Activated naive CD8-positive, alpha-beta T cell treated with anti-CD3 and anti-CD28 coated beads, Interleukin-2, amount 50 U/mL, for 24 hours (primary cell): Measurements from ENCODE around the gene JUND.

Experiments
- ATAC-seq: fragments of 150-1000 bp; cut with Tn5 transposase; one replicate; pipeline ENCODE4 v1.10.0; 2021
- DNase-seq: peaks from one replicate; pipeline ENCODE4 v3.0.0; 2021
- H3K27ac Mint-ChIP-seq: one replicate; pipeline ENCODE4 v1.8.0; 2021; ENCODE audit warnings: mild to moderate bottlenecking, mixed read lengths
- H3K27me3 Mint-ChIP-seq: one replicate; pipeline ENCODE4 v1.8.0; 2021; ENCODE audit warnings: mixed read lengths
- H3K36me3 Mint-ChIP-seq: one replicate; pipeline ENCODE4 v1.8.0; 2021; ENCODE audit warnings: low read depth, mixed read lengths
- H3K4me1 Mint-ChIP-seq: one replicate; pipeline ENCODE4 v1.8.0; 2021; ENCODE audit warnings: mixed read lengths
- H3K4me3 Mint-ChIP-seq: one replicate; pipeline ENCODE4 v1.8.0; 2021; ENCODE audit warnings: mild to moderate bottlenecking, moderate library complexity, mixed read lengths
- H3K9me3 Mint-ChIP-seq: one replicate; pipeline ENCODE4 v1.8.0; 2021; ENCODE audit warnings: mixed read lengths

The JUND gene

GRCh38 chr19:18289471-18290301 lies 8.3 kb upstream of the JUND start:
- peak overlapping the region; percentile 97 for H3K4me3 Mint-ChIP-seq
- DNase-seq (peak; percentile 30), ATAC-seq (no peak)
- H3K27me3 Mint-ChIP-seq = no peaks in the 10 kb centered on the region
- no peaks in the 10 kb centered on the region for H3K9me3 Mint-ChIP-seq
- peaks cover 81% of the 10 kb centered on the region for H3K4me1 Mint-ChIP-seq
- peak overlapping the region; percentile 92 for H3K27ac Mint-ChIP-seq
- peaks cover 14% of the 10 kb centered on the region for H3K36me3 Mint-ChIP-seq

DNA sequence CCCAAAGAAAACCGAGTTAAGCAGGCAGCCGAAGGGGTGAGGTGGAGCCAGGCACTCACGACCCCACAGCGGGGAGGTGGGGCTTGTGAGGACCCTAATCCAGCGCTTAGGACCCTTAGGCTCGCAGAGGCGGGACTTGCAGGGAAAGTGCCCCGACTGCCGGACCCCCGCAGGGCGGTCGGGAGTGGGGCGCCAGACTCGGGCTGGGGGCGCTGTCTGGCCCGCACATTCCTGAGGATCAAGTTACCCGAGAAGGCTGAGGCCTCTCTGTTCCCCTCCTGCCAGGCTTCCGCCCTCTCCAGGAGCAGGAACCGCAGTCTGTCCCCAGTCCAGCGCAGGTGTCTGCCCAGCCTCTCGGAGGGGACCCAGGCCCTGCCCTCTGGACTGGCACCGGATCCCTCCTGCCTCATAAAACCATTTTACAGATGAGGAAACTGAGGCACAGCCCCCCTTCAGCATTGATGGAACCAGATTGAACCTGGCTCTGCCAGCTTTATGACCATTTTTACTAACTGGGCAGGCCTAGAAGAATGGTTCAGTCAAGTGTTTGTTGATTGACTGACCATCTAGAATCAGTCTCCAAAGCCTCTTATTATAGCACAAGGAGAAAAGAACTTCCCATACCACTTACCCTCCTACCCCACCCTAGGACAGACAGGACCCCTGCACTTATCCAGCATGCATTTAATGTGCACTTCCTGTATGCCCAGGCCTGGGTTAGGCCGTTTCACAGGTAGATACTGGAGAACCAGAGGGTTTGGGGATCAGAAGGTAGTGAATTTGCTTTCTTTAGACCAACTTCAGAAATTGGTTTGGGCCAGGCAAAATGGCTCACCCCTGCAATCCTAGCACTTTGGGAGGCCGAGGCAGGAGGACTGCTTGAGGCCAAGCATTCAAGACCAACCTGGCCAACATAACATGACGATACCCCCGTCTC lies 6.7 kb upstream of the JUND start:
- peaks cover 10% of the 10 kb centered on the region for H3K36me3 Mint-ChIP-seq
- ATAC-seq = no peak
- peak overlapping the region; percentile 92 for H3K27ac Mint-ChIP-seq
- no peaks in the 10 kb centered on the region for H3K27me3 Mint-ChIP-seq
- H3K9me3 Mint-ChIP-seq = no peaks in the 10 kb centered on the region
- peaks cover 75% of the 10 kb centered on the region for H3K4me1 Mint-ChIP-seq
- peak; percentile 4 for DNase-seq
- no peak overlapping the region for H3K4me3 Mint-ChIP-seq

DNA sequence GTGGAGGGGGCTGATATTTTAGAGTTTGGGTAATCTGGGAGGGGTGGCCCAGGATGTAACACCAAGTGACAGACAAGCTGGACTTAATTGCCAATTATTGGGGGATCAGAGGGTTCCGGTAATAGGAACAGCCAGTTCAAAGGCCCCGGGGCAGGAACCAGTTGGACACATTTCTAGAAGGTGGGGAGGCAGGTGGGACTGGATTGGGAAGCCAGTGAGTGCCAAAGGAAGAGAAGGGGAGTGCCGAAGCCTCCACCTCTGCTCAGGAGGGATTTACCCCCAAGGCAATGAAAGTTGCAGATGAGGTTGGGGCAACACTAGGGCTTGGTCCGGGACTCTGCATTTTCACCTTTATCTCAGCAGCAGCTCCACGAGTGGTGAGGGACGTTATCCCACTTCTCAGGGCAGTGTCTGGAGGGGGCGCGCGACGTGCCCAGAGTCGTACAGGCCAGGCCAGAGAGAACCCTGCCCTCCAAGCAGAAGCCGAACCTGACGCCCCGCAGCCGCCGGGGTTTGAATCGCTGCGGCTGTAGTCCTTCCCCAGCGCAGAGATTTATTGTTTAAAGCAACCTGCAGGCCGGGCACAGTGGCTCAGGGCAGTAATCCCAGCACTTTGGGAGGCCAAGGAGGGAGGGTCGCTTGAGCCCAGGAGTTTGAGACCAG lies 5.7 kb upstream of the JUND start:
- Mint-ChIP-seq H3K27ac (peak overlapping the region; percentile 93), H3K36me3 (peaks cover 8% of the 10 kb centered on the region), H3K4me1 (peaks cover 80% of the 10 kb centered on the region), H3K4me3 (no peak overlapping the region), H3K27me3 (no peaks in the 10 kb centered on the region), H3K9me3 (no peaks in the 10 kb centered on the region)
- peak; percentile 10 for DNase-seq
- no peak for ATAC-seq

DNA sequence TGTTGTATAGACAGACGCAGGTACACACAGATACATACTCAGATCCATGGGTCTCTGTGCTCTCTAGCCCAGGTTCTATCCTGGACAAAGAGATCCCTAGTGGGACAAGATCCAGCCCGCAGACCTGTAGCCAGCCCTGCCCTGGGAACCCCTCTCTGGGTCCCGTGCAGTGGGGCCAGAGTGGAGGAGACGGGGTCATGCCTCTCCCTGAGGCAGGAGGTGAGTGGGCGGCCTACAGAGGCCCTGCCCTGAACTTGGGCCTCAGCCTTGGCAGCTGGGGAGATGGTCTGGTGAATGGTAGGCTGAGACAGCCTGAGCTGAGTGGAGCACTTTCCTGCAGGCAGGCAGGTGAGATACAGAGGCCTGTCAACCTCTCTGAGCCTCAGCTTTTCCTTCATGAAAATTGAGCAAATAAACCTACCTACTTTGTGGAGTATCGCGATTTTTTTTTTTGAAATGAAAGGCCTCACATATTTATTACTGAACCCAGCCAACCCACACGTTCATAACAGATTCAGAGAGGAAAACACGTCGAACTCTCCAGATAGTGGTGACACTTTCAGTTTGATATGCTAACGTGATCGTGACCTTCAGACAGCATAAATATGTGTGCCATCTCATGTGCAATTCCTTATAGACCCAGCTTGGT lies 3.4 kb upstream of the JUND start:
- peaks cover 64% of the 10 kb centered on the region for H3K4me1 Mint-ChIP-seq
- peak overlapping the region; percentile 59 for H3K4me3 Mint-ChIP-seq
- DNase-seq = peak; percentile 76
- H3K36me3 Mint-ChIP-seq = peaks cover 11% of the 10 kb centered on the region
- H3K27ac Mint-ChIP-seq = peak overlapping the region; percentile 95
- H3K9me3 Mint-ChIP-seq = no peaks in the 10 kb centered on the region
- peak; percentile 30 for ATAC-seq
- peaks cover under 1% of the 10 kb centered on the region for H3K27me3 Mint-ChIP-seq

- Mint-ChIP-seq H3K27me3 (peaks cover 5% of the 10 kb centered on the region), H3K9me3 (no peaks in the 10 kb centered on the region), H3K4me3 (peak overlapping the region; percentile 29), H3K36me3 (peaks cover 26% of the 10 kb centered on the region), H3K4me1 (peaks cover 64% of the 10 kb centered on the region), H3K27ac (peak overlapping the region; percentile 39)
- DNase-seq = no peak
- no peak for ATAC-seq
These were observed 1.9 kb upstream of the JUND start for GRCh38 chr19:18283338-18283737.

DNA sequence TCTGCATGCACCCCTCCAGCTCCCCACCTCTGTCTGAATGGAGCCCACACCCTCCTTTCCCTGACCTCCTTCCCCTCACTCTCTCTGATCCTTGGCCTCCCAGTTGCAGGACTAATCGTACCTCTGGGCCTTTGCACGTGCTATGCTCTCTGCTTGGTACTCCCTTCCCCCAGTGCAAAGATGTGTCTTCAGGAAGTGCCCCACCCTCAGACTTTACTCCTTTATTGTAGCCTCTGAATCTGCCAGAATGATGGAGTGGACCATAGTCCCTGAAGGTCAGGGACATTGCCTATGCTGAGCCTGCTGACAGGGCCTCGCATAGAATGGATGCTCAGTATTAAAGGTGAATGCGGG lies 1.3 kb upstream of the JUND start:
- Mint-ChIP-seq H3K4me1 (peaks cover 67% of the 10 kb centered on the region), H3K4me3 (peak overlapping the region; percentile 75), H3K27me3 (peaks cover 5% of the 10 kb centered on the region), H3K27ac (peak overlapping the region; percentile 92), H3K36me3 (peaks cover 30% of the 10 kb centered on the region), H3K9me3 (no peaks in the 10 kb centered on the region)
- ATAC-seq (no peak), DNase-seq (no peak)

DNA sequence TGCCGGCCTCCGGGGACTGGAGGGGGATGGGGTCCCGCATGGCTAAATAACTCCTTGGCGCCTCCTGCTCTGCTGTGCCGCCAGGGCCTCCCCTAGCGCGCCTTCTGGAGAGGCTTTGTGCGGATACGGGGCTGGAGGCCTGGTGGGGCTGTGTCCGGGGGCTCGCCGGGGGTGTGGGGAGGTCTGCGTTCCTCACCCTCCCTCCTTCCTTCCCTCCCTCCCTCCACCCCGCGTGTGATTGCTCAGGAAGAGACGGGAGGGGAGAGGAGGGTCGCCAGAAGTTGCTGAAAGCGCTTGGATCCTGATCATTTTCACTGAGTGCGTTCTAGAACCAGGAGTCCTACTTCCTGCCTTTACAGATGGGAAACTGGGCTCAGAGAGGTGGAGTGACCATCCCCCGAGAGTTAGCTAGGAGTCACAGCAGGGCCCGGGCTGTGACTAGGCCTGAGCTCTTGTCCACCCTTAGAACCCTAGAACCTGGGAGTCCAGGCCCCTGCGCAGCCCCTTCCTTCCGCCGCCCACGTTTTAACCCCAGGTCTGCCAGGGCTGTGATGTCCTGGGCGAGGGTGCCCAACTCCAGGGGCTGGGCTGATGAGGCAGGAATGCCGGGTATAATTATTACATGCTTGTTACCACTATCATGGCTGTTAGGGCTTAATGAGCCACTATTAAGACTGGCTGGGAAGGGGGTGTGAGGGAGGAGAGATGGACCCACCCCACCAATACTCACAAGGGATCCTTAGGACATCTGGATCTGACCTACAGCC lies 782 bp upstream of the JUND start:
- Mint-ChIP-seq H3K27me3 (peaks cover 5% of the 10 kb centered on the region), H3K27ac (peak overlapping the region; percentile 92), H3K9me3 (no peaks in the 10 kb centered on the region), H3K36me3 (peaks cover 35% of the 10 kb centered on the region), H3K4me3 (peak overlapping the region; percentile 75), H3K4me1 (peaks cover 67% of the 10 kb centered on the region)
- peak; percentile 30 for ATAC-seq
- no peak for DNase-seq

DNA sequence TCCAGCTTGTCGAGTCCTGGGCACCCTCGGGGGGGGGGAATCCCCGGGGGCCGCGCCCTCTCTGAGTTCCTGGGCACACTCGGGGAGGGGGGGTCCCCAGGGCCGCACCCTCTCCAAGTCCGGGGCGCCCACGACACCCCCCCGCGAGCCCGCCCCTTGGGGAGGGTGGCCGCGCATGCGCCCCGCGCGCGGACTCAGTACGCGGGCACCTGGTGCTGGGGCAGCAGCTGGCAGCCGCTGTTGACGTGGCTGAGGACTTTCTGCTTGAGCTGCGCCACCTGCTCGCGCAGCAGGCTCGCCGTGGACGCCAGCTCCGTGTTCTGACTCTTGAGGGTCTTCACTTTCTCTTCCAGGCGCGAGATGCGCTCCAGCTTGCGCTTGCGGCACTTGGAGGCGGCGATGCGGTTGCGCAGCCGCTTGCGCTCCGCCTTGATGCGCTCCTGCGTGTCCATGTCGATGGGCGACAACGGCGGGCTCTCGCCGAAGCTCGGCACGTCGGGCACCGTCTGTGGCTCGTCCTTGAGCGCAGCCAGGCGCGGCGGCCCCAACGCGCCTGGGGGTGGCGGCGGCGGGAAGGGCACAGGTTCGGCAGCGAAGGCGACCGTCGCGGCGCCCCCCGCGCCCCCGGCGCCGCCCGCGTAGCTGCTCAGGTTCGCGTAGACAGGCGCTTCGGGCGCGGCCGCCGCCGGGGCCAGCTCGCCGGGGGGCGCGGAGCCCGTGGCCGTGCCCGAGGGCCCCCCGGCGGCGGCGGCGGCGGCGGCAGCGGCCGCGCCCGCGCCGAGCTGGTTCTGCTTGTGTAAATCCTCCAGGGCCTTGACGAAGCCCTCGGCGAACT lies 958 bp downstream of the JUND start:
- ATAC-seq = peak; percentile 4
- peak; percentile 76 for DNase-seq
- Mint-ChIP-seq H3K9me3 (no peaks in the 10 kb centered on the region), H3K4me1 (peaks cover 59% of the 10 kb centered on the region), H3K4me3 (peak overlapping the region; percentile 98), H3K27ac (peak overlapping the region; percentile 96), H3K36me3 (peaks cover 37% of the 10 kb centered on the region), H3K27me3 (peaks cover 5% of the 10 kb centered on the region)

DNA sequence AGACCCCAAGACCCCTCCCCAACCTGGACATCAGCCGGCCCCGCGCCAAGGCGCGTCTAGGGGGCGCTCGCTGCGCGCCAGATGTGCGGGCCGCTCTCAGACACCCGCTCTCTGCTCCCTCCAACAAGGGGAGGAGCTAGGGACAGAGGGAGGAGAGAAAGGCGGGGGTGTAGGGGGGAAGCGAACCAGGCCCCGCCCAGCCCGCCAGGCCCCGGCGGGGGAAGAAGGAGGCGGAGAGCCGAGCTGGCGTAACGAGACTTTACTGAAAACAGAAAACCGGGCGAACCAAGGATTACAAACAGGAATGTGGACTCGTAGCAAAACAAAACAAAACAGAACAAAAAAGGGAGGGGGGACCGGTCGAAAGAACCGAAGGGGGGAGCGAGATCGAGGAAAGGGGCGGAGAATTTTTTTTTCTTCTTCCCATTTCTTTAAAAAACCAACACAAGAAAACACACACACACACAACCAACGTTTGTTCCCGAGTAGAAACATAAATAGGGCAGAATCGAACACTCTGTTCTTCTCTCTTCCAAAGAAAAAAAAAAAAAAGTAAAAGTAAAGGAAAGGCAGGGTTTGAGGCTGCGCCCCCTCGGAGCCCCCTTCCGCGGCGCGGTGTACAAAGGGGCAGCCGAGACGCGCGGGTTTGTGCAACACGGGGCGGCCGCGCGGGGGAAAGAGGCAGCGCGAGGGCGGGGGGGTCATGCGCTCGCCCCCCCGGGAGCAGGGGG lies 1.7 kb downstream of the JUND start:
- Mint-ChIP-seq H3K27ac (peak overlapping the region; percentile 98), H3K36me3 (peaks cover 35% of the 10 kb centered on the region), H3K4me3 (peak overlapping the region; percentile 98), H3K4me1 (peaks cover 58% of the 10 kb centered on the region), H3K27me3 (peaks cover 5% of the 10 kb centered on the region), H3K9me3 (no peaks in the 10 kb centered on the region)
- DNase-seq = peak; percentile 88
- peak; percentile 12 for ATAC-seq

DNA sequence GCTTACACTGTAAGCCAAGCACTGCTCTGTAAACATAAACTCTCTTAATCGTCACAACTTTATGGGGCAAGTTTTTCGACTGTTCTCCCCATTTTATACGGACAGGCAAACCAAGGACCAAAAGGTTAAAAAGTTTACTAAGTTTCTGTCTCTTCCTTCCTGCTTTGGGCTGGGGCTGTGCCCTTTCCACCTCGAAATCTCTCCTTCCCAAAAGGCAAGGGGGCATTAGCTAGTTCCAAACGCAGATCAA lies 2.2 kb downstream of the JUND start:
- H3K9me3 Mint-ChIP-seq = no peaks in the 10 kb centered on the region
- H3K4me1 Mint-ChIP-seq = peaks cover 60% of the 10 kb centered on the region
- peaks cover 35% of the 10 kb centered on the region for H3K36me3 Mint-ChIP-seq
- ATAC-seq (no peak), DNase-seq (no peak)
- H3K27me3 Mint-ChIP-seq = peaks cover 5% of the 10 kb centered on the region
- peak overlapping the region; percentile 98 for H3K4me3 Mint-ChIP-seq
- H3K27ac Mint-ChIP-seq = peak overlapping the region; percentile 98

- H3K27me3 Mint-ChIP-seq = peaks cover 5% of the 10 kb centered on the region
- H3K9me3 Mint-ChIP-seq = no peaks in the 10 kb centered on the region
- peak overlapping the region; percentile 98 for H3K4me3 Mint-ChIP-seq
- H3K36me3 Mint-ChIP-seq = peaks cover 35% of the 10 kb centered on the region
- no peak for DNase-seq
- ATAC-seq = no peak
- peak overlapping the region; percentile 98 for H3K27ac Mint-ChIP-seq
- peaks cover 59% of the 10 kb centered on the region for H3K4me1 Mint-ChIP-seq
These were observed 2.7 kb downstream of the JUND start for GRCh38 chr19:18278521-18279265.

DNA sequence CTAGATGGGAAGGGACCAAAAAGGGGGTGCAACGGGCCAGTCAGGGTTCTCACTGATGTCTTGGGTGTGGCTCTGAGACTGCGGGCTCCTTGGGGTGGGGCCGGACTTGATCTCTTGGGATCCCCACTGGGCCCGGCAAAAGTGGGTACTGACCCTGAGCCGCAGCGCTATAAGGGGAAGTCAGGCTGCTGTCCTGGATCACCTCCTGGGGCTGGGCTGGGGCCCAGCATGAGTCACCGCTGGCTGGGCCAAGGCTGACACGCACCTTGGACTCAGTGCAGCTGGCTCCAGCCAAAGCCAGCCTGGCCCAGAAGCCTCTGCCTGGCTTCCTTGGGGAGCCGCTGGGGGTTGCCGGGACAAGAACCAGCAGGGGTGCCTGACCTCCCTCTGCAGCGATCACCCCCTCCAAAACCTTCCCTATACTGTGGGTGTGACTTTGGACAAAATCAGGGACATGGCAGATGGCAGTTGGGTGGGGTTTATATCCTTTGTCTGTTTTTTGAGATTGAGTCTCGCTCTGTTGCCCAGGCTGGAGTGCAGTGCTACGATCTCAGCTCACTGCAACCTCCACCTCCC lies 6.6 kb downstream of the JUND start:
- DNase-seq (no peak), ATAC-seq (peak; percentile 27)
- H3K4me3 Mint-ChIP-seq = no peak overlapping the region
- peaks cover 4% of the 10 kb centered on the region for H3K27me3 Mint-ChIP-seq
- peaks cover 45% of the 10 kb centered on the region for H3K4me1 Mint-ChIP-seq
- peaks cover 30% of the 10 kb centered on the region for H3K36me3 Mint-ChIP-seq
- H3K27ac Mint-ChIP-seq = peak overlapping the region; percentile 72
- no peaks in the 10 kb centered on the region for H3K9me3 Mint-ChIP-seq
